Skin of body (tissue), 3 donors: ENCODE results near the gene PRR11. TPM values are rescaled to one million over a fixed set of nuclear protein-coding genes. Genes with fewer than 3 reads are reported as not detected.
"Not testable (repeated sequence)": the region's sequence is repeated elsewhere in the genome, so short reads cannot be mapped to it uniquely, and the experiment has no call there.

ENCODE experiments used
- DNase-seq: peaks from one replicate; lab custom pipeline; 2025; lab: John Stamatoyannopoulos, UW
- small RNA-seq: library from RNA; depleted of rRNA; stranded (forward); fragments of <200 nt; gene quantifications from one replicate; pipeline ENCODE3, GENCODE V24; 2014; ENCODE audit warnings: low replicate concordance
- total RNA-seq: library from RNA; depleted of rRNA; stranded (reverse); fragments of >200 nt; gene quantifications from one replicate; pipeline ENCODE4 v1.2.3, GENCODE V29; 2014

PRR11 gene
- total RNA-seq, 1 donor from 2014 or later: 4.0 TPM

DNA sequence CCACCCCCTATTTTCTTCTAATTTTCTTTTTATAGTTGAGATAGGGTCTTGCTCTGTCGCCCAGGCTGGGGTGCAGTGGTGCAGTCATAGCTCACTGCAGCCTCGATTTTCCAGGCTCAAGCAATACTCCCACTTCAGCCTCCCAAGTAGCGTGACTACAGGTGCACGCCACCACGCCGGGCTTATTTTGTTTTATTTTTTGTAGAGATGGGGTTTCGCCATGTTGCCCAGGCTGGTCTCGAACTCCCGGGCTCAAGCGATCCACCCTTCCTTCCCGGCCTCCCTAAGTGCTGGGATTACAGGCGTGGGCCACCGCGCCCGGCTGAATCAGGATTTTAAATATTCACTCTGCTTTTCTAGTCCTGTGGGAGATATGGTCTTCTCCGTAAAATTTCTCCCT lies 63.8 kb downstream of the PRR11 start:
- no peak for DNase-seq

DNA sequence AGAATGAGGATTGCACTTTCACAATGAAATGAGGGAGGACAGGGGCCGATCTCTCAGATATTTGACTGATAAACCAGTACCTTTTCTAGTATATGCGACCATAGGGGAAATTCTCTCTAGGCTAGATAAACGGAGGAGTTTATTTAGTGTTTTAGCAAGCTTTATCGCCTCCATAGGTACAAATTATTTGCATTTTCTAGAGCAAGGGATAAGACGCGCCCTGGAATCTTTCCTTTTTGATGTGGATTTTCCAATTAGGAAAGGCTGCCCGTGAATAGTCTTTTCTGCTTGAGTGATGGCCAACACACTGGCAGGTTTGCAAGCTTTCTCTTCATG lies 64.4 kb downstream of the PRR11 start:
- no peak for DNase-seq

DNA sequence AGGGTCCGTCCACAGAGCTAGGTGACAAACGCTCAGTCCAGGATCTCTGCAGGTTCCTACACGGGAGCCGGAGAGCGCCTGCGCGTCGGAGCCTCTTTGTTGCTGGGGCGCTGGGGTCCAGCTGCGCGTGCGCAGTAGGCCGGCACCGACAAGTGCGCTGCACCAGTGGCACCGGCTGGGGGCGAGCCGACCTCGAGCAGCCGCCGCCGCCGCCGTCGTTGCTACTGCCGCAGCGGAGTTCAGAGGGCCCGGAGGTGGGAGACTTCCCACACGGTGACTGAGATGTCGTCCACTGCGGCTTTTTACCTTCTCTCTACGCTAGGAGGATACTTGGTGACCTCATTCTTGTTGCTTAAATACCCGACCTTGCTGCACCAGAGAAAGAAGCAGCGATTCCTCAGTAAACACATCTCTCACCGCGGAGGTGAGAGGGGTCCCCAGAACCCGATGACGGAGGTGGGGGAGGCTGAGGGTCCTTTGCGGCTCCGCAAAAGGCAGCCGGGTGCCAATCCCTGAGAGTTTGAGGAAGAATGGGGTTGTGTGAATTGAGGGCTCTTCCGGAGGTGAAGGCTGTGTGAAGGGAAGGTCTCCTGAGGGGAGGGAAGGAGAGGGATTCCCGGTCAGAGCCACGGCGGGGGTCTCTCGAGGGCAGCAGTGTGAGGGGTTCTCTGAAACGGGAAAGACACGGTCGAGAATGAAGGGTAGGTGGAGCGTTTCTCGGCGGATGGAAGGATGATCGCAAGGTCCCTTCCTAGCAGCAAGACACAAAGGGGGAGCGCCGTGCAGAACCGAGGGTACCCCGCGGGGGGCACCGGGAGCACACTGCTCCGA lies 65.0 kb downstream of the PRR11 start, which contains the start of gene GDPD1:
Gene GDPD1, plus strand, starts transcription at position 184 of the 831 bp plus-strand sequence. Its CDS starts 99 bp downstream, at position 283.
- peak; percentile 72 for DNase-seq

DNA sequence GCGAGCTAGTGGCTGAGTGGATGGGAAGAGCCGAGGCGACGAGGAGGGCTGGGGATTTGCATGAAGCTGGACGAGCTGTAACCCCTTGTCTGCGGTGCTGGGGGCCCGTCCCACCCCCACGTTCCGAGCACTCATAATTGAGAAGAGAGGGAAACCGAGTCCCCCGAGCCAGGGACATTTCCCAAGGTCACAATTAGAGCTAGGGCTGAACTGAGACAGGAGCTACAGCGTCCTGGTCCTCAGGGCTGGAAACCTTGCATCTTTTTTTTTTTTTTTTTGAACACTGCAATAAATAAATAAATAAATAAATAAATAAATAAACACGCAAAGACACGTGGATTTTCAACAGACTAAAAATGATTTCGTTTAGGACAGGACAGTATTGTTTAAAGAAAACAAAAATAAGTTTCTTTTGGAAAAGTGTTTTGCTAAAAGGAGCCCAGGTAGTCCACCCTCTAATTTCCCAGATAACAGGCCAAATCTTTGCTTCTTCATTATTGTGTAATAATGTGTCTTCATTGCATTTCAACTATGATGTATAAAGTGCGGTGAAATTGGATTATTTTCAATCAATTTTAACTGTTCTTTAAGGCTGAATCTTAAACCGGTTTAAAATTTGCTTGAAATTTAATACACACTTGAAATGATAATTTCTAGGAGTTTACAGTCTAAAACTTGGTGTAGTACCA lies 65.8 kb downstream of the PRR11 start:
- no peak for DNase-seq

DNA sequence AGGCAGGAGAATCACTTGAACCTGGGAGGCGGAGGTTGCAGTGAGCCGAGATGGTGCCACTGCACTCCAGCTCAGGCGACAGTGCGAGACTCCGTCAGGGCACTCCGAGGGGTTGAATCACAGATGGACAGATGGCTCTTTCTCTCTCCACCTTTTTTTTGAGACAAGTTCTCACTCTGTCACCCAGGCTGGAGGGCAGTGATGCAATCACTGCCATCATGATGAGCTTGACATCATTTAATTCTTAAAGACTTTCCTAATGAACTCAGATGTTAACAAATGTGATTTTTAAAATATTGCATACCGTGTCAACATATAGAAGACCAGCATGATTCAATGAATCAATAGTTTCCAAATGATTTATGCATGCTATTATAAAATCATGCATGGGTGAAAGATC lies 68.3 kb downstream of the PRR11 start:
- no peak for DNase-seq

DNA sequence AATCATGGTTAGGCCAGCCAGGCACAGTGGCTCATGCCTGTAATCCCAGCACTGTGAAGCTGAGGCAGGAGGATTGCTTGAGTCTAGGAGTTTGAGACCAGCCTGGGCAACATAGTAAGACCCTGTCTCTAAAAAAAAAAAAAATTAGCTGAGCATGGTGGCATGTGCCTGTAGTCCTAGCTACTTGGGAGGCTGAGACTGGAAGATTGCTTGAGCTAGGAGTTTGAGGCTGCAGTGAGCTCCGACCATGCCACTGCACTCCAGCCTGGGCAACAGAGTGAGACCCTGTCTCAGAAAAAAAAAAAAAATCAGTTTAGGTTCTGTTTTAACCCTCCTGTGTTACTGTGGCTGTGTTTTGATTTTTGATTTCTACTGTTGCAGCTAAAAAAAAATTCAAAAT lies 73.0 kb downstream of the PRR11 start:
- DNase-seq: not testable (repeated sequence)

DNA sequence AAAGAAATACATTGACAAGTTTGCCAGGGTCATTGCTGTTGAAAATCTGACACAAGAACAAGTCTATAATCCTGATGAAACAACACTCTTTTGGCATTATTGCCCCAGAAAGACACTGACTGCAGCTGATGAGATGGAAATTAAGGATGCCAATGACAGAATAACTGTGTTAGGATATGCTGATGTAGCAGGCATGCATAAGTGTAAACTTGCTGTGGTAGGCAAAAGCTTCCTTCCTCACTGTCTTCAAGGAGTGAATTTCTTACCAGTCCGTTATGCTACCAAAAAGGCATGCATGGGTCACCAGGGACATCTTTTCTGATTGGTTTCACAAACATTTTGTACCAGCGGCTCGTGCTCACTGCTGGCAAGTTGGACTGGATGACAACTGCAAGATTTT lies 75.2 kb downstream of the PRR11 start:
- no peak for DNase-seq

DNA sequence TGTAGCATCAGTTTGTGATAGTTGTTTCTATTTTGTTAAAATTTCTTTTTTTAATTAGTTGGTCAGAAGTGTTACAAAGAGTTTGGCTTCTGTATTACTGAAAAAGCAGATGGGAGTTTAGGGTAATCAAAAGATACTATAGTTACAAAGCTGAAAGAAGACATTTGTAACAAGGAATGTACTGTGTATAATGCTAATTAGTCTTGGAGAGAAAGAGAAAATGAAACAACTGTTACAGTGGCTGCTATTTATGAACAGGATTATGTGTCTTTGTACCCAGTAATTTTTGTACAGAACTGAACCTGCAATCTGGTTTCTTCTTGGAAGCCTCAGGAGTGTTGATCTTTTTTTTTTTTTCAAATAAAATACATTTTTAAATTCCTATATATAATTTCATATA lies 79.1 kb downstream of the PRR11 start:
- DNase-seq: no peak

DNA sequence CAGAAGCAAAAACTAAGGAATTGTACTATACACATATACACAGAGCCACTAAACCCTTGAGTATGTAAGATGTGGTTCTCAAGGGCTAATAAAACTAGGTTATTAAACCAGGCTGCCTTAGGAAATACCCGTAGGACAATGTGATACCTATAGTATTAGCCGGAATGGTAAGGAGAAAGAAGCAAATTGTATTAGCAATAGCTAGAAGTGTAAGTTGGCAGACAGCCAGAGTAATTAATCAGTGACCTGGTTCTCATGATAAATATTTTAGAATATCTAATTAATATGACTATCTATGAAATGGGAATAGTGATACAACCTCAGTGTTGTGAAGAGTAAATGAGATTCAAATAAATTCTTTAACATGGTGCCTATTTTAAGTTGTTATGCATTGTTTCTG lies 83.4 kb downstream of the PRR11 start:
- no peak for DNase-seq

DNA sequence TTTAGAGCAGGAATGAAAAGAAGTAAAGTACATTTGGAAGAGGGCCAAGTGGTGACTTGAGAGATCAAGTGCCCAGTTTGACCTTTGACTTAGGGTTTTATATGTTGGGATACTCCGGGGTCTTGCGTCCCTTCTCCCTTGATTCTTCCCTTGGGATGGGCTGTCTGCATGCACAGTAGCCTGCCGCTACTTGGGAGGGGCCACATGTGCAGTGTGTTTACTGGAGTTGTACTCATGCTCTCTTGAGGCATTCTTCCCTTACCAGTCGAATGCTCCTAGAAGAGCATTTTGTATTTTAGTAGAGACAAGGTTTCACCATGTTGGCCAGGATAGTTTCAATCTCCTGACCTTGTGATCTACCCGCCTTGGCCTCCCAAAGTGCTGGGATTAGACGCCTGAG lies 88.5 kb downstream of the PRR11 start:
- no peak for DNase-seq

Small RNA genes lying within 50 kb of the gene (small RNA-seq; reads per million reads assigned to genes)
- gene MIR301A (6.8 reads per million, percentile 92 among the genes with 10 or more reads in this experiment), gene MIR454 (115 reads per million, percentile 97 among the genes with 10 or more reads in this experiment), gene RNU2-58P (0.69 reads per million, percentile 72 among the genes with 10 or more reads in this experiment)

Other genes with a start within 250 kb of the PRR11 start
- 16.1 TPM for gene TRIM37, start 48.9 kb upstream of the PRR11 start, total RNA-seq
- 42.2 TPM for gene SKA2, start 560 bp upstream of the PRR11 start, total RNA-seq
- 17.7 TPM for gene SMG8, start 54.3 kb downstream of the PRR11 start, total RNA-seq
- gene GDPD1, start 64.8 kb downstream of the PRR11 start, total RNA-seq: 2.7 TPM
- gene YPEL2, start 175.9 kb downstream of the PRR11 start, total RNA-seq: 25.4 TPM